Erythroblast (primary cell): Measurements from ENCODE around the gene PLEKHG1.

ENCODE experiments used
- GATA1 ChIP-seq: IDR thresholded peaks from 2 replicates; pipeline ENCODE4 v1.6.1; 2011; ENCODE audit warnings: low read depth, mild to moderate bottlenecking, control low read depth, low read length, moderate library complexity
- POLR2A ChIP-seq: IDR thresholded peaks from 2 replicates; pipeline ENCODE4 v1.6.1; 2011; ENCODE audit warnings: mild to moderate bottlenecking, low read length

GRCh38 chr6:150568560-150568959 lies 31.1 kb upstream of the PLEKHG1 start:
- no peak for TF ChIP-seq POLR2A
- TF ChIP-seq GATA1 = no peak
